GM18868 (cell line): ENCODE results near the gene PCSK9.
"Not testable (repeated sequence)": the region's sequence is repeated elsewhere in the genome, so short reads cannot be mapped to it uniquely, and the experiment has no call there.

Experiments
- ATAC-seq: cut with Tn5 transposase; IDR thresholded peaks from one replicate; pipeline ENCODE4 v1.9.1; 2021; ENCODE audit warnings: mild to moderate bottlenecking, moderate library complexity; ENCODE audit not compliant: unreplicated experiment

The PCSK9 gene

DNA sequence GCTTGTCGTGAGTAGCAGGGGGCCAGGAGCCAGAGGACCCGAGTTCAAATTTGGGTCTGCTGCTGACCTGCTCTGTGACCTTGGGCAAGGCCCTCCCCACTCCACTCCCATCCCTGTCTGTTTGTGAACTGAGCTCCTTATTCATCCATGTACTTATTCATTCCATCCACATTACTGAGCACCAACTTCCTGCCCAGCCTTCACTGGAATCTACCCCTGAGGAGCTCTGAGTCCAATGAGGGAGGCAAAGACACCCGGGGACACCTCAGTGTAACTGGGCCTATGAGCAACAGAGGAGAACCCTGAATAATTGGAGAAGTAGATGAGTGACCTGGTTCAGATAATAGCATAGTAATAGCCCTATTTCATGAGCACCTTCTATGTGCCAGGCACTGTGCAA lies 31.7 kb upstream of the PCSK9 start:
- no peak for ATAC-seq

DNA sequence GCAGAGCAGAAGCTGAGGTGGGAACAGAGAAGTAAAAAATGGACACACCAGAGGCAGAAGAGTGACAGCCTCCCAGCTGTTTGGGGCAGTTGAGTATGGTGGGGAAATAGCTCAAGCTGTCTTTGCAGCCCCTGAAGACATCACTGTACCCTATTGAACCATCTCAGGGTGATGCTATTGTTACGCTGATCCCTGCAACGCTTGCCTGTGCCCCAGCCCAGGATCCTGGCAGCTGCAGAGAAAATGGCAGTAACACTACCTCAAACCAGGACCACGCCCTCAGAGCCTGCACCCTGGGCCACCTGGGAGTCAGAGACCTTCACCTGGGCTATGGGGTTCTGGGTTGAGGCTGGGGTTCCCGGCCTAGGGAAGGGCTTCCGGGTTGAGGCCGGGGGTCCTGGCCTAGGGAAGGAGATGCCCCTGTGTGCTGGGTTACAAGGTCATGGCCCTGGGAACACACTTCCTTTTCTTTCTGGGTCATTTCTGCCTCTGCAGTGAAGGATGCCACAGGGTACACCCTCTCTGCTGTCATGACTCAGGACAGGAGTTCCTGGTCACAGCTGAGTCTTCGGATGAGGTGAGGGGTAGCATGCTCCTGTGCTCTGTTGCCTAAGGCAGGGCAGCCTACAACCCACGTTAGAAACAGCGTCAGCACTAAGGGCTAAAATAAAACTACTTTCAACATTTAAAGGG lies 29.0 kb upstream of the PCSK9 start:
- no peak for ATAC-seq

DNA sequence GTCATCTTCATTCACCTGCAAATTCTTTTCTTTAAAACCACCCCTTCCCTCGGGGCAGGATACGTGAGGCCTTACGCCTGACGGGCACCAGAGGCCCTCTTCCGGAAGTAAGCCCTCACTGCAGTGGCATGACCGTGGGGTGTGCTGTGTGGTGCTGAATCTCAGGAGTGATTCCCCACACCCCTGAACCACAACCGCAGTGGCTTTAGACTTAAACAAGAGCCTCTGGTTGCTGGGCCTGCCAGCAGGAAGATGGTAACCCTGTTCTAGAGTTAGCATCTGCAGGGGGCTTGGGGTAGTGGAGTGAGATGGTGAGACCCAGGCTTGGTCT lies 28.5 kb upstream of the PCSK9 start:
- no peak for ATAC-seq

DNA sequence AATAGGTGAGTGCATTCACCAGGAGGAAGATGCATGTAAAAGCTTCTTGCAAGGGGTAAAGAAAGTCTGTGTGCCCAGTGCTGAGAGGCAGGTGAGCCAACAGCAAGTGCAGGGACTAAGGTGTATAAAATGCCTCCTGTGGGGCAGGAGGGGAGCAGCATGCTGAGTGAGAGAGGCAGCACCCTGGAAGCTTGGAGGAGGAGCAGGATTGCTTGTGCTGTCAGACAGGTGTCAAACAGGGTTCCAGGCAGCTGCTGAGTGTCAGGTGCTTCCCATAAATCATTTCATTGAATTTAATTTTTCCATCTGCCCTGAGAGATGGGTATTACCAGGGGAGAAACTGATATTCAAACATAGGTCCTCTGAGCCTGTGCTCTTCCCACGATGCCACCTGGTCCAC lies 26.7 kb upstream of the PCSK9 start:
- no peak for ATAC-seq

DNA sequence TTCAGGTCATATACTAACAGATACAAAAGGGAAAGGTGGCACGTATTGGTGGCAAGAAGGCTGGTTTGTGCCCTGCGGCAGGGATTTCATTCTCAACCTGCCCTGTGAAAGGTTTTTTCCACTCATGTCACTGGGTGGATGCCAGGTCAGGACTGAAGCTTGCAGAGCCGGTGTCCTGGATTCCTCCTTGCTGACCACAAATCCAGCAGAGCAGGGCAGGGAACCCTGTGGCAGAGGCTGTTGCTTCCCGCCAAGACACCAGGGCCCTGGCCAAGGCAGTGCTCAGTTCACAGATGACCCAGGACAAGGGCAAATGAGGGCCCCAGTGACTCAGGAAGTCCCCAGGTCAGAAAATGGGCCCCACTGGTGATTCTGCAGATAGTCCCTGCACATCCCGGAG lies 24.2 kb upstream of the PCSK9 start:
- ATAC-seq, result no peak

DNA sequence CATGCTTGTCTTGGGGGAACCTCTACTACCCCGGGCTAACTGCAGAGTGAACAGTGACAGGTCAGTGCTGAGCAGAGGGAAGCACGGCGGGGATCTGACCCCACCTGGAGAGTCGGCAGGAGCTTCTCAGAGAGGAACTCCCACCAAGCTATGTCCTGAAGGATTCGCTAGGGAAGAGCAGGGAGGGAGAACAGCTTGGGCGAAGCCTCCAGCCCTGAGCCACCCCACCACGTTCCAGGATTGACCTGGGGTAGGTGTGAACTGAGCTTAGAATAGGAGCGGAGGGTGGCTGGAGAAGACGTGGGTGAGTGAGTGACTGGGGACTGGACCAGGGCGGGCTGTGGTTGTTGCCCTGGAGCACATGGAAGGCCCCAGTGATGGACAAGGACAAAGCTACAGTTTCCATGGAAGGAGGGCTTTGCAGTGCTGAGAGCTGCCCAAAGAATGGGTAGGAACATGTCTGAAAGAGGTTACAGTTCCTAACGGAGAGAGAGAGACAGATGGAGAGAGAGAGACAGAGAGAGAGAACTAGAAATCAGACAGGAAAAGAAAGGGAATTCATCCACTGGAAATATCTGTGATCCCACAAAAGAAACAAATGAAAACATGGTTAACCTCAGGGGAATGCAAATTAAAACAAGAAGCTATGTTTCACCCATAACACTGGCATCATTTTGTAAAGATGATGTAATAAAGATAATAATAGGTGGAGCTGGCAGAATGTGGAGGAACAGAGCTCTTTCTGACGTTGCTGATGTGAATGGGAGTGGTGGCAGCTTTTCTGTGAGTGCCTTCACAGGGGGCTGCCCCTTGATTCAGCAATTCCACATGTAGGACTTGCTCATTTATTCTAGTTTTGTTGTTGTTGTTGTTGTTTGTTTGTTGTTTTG lies 23.4 kb upstream of the PCSK9 start:
- no peak for ATAC-seq

DNA sequence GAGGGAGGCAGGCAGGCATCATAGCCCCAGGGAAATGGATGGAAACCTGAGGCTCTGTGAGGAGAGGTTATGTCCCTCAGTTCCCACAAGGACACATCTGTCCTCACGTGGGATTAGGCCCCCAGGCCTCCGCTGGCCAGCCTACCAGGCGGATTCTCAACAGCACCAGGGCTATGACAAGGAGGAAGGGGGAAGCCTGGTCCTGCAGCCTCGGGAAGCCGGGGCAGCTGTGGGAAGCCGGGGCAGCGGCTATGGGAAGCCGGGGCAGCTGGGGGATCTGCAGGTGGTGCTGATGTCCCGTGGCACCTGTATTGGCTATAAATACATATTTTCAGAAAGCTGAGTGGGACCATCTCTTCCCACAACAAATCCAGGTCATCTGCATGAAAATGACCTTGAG lies 21.0 kb upstream of the PCSK9 start:
- no peak for ATAC-seq

DNA sequence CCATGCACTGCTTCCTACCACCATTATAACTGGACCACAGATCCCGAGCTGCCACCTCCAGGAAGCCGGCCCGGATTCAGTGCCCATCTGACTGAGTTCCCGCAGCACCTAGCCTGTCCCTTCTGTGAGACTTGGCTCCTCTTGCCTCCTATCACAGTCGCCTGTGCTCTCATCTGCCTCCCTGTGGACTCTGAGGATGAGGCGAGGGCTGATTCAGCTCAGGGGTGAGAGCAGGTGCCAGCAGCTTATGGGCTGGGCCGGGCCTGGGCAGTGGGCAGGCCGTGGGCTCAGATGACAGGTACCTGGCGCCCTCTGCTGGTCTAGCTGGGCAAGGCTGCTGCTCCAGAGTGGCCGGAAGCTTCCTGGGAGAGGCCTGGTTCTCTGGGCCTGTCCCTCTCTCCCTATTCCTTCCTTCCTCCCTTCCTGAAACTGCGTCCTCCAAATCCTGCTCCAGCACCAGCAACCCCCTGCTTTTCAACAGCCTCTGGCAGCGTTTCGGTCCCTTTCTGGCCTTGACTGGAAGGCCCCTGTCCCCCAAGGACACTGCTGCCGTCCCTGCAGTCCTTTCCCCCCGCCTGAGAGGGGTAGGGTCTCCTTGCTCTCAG lies 17.3 kb upstream of the PCSK9 start:
- ATAC-seq, result peak; percentile 81

DNA sequence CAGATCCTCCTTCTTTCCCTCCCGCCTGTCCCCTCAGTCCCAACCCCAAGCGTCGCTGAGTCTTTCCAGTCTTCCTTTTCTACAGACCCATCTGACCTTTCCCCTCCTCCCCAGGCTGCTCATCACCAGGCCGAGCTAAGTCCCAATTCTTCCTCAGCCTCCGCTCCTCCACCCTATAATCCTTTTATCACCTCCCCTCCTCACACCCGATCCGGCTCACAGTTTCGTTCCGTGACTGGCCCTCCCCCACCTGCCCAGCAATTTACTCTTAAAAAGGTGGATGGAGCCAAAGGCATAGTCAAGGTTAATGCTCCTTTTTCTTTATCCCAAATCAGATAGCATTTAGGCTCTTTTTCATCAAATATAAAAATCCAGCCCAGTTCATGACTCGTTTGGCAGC lies 15.2 kb upstream of the PCSK9 start:
- not testable (repeated sequence) for ATAC-seq

DNA sequence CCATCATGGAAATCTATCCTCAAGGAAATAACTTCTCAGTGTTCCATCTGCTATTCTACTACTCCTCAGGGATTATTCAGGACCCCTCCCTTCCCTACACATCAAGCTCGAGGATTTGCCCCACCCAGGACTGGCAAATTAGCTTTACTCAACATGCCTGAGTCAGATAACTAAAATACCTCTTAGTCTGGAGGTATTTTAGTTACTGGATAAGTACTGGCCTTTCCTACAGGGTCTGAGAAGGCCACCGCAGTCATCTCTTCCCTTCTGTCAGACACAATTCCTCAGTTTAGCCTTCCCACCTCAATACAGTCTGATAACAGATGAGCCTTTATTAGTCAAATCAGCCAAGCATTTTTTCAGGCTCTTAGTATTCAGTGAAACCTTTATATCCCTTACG lies 12.7 kb upstream of the PCSK9 start:
- ATAC-seq, result not testable (repeated sequence)

DNA sequence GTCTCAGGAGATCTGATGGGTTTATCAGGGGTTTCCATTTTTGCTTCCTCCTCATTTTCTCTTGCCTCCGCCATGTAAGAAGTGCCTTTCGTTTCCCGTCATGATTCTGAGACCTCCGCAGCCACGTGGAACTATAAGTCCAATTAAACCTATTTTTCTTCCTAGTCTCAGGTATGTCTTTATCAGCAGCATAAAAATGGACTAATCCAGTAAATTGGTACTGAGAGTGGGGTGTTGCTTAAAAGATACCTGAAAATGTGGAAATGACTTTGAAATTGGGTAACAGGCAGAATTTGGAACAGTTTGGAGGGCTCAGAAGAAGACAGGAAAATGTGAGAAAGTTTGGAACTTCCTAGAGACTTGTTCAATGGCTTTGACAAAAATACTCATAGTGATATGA lies 8.2 kb upstream of the PCSK9 start:
- ATAC-seq, result not testable (repeated sequence)

DNA sequence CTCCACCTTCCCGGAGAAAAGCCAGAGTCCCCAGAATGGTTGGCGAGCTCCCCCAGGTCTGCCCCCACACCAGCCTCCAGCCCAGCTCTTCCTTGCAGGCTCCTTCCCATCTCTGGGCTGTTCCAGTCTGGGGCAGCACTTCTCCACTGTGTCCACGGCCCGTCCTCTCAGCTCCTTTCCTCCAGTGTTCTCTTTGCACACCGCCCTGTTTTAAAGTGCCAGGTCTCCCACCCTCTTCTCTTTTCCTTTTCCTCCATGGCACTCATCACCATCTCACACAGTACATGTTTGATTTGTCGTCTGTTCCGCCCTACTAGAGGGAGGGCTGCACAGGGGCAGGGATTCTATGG lies 6.1 kb upstream of the PCSK9 start:
- ATAC-seq, result no peak

DNA sequence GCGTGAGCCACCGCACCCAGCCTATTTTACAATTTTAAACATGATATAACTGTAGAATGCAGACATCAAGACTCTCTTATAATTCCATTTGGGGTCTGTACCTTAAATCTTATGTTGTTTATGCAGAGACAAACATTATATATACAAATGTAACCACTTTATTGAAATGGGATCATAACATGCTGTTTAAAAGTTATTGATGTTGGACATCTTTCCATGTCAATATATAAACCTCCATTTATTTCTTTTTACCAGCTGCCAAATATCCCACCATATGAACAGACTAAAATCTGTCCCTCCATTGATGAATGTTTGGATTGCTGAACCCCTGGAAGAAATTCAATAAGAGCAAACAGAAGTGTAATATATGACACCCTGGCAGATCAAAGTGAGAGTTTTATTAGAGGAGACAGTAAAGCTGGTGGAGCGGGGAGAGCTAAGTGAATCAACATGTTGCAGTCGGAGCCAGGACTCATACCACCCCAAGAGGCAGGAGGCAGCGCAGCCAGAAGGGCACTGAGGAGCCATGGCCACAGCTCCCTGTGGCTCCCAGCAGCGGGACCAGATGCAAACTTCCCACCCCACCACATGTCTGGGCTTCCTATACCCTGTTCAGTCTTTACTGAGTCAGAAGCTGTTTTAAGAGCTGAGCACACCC lies 4.7 kb upstream of the PCSK9 start:
- no peak for ATAC-seq

DNA sequence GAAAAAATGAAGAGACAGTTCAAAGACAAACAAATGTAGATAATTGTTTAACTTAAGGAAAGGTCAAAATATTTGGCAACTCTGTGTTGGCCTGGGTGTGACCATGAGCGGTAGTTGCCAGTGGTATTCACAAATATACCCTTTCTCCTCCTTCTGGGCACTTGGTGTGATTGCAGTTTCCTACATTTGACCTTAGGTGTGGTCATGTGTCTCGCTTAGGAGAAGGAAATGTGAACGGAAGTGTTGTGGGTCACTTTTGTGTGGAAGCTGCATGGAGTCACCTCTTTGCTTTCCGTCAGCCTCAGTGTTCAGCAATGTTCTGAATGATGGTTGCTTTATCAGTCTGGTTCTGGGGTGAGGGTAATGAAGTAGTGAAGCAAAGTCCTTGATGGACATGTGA lies 3.4 kb upstream of the PCSK9 start:
- ATAC-seq, result no peak

DNA sequence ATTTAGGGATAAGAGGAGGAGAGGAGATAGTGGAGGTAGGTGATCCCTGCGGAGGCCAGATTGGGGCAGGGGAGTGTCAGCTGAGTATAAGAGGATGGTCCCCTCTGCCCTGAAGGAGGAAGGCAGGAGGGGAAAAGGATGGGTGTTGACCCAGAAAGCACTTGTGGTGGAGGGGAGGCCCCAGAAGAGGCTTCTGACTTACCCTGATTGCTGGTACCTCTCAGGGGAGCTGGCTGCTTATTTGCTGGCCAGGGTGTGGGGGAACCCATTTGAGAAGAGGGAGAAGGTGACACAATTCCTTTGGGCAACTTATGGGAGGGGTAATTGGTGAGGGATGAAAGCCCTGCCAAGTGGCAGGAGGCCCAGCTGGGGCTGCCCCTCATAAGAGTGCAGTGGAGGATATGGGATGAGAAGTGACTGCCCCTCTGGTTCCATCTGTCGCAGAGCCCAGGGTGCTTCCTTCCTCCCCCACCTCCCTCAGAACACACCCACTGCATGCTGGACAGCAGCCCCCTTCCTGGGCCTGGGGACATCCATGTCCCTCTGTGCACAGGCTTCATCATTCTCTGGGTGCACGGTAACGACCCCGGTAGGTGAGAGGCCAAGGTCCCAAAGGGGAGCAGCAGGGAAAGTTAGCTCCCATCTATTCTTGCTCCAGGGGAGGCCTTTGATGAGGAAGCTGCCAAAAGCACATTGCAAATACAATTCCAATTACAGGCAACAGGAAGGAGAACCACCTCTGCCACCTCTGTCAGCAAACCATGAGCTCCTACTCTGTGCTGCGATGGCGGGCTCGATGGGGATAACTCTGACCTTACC lies 1.4 kb upstream of the PCSK9 start:
- ATAC-seq, result no peak

DNA sequence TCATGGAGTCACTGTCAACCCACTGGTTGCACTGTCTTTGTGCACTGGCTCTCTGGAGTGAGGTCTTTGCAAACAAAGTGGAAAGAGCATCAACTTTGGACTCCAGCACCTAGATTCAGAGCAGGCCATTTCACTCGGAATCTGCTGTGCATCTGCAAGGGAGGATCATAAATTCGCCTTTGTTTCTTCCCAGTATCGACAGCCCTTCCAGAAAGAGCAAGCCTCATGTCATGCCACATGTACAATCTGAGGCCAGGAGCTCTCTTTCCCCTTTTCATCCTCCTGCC lies 853 bp upstream of the PCSK9 start:
- no peak for ATAC-seq

DNA sequence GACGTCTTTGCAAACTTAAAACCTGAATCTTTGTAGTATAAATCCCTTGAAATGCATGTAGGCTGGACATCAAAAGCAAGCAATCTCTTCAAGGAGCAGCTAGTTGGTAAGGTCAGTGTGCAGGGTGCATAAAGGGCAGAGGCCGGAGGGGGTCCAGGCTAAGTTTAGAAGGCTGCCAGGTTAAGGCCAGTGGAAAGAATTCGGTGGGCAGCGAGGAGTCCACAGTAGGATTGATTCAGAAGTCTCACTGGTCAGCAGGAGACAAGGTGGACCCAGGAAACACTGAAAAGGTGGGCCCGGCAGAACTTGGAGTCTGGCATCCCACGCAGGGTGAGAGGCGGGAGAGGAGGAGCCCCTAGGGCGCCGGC lies 390 bp upstream of the PCSK9 start:
- ATAC-seq, result no peak

DNA sequence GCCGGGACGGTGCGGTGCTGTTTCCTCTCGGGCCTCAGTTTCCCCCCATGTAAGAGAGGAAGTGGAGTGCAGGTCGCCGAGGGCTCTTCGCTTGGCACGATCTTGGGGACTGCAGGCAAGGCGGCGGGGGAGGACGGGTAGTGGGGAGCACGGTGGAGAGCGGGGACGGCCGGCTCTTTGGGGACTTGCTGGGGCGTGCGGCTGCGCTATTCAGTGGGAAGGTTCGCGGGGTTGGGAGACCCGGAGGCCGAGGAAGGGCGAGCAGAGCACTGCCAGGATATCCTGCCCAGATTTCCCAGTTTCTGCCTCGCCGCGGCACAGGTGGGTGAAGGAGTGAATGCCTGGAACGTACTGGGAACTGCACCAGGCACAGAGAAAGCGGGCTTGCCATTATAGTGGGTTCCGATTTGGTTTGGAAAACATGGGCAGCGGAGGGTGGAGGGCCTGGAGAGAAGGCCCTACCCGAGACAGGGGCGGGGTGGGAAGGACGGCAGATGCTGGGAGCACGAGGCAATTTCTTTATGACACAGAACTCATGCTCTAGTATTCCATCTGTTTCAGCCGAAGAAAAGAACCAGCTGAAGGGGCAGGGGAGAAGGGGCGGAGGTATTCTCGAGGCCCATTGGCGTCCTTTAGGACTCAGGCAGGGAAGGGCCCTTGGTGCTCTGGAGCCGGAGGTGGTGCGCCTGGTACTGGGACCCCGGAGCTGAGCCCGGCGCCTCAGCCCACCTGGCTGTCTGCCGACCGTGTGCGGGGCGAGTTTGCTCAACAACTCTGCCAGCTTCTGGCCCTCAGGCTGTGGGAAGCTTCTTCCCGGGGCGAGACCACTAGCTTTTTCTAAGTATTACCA lies 960 bp downstream of the PCSK9 start:
- no peak for ATAC-seq

DNA sequence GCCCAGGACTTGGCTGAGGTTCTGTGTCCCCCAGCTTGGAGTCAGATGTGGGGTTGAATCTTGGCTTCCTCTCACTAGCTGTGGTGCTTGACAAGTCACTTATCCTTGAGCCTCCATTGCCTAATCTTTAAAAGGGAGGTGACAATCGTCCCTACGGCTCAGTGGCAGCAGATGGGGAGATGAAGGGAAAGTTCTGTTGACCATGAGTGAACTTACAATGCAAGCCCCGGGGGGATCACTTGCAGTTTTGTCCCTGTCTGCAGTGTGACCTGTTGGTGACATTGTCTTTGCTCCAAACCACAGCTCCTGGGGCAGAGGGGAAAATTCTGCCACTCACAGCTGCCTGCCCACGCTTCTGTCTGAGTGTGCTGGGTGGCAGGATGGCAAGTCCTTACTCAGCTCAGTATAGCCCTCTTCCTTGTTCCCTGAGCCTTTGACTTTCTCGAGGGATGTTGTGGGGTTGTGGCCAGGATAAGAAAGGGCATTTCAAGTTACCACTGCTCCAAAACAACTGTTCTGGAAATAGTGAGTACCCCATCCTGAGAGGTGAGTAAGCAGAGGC lies 1.7 kb downstream of the PCSK9 start:
- no peak for ATAC-seq

DNA sequence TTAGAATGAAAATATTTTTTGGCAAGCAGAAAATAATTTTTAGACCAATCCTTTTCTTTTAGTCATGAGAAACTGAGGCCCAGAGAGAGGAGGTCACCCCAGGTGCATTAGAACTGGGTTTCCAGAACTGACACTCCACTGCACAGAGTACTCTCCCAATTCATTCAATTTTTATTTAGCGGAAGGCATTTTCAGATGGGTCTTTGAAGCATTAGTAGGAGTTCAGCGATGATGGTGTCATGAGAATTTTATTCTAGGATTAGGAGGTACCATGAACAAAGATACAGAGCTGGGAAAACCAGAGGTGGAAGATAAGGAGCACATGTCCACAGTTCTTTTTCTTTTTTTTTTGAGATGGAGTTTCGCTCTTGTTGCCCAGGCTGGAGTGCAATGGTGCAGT lies 2.3 kb downstream of the PCSK9 start:
- no peak for ATAC-seq
